GM18520 (cell line): ENCODE measurements around the gene SHISA6.
"Not testable (repeated sequence)": the region's sequence is repeated elsewhere in the genome, so short reads cannot be mapped to it uniquely, and the experiment has no call there.

Source experiments
- ATAC-seq: cut with Tn5 transposase; IDR thresholded peaks from one replicate; pipeline ENCODE4 v1.9.1; 2021; ENCODE audit not compliant: unreplicated experiment

Gene SHISA6

GRCh38 chr17:11301874-11302273 is 60.9 kb downstream of the SHISA6 start:
- ATAC-seq, result not testable (repeated sequence)

GRCh38 chr17:11302401-11303186 is 61.6 kb downstream of the SHISA6 start:
- no peak for ATAC-seq

- ATAC-seq, result no peak
Measured at GRCh38 chr17:11303773-11304394, 62.9 kb downstream of the SHISA6 start.

GRCh38 chr17:11304568-11304967 is 63.6 kb downstream of the SHISA6 start:
- no peak for ATAC-seq

- ATAC-seq, result no peak
Measured at GRCh38 chr17:11305524-11305923, 64.5 kb downstream of the SHISA6 start.

GRCh38 chr17:11308531-11308930 is 67.5 kb downstream of the SHISA6 start:
- no peak for ATAC-seq

GRCh38 chr17:11309033-11309432 is 68.0 kb downstream of the SHISA6 start:
- no peak for ATAC-seq

- no peak for ATAC-seq
Measured at GRCh38 chr17:11309850-11310249, 68.8 kb downstream of the SHISA6 start.

GRCh38 chr17:11316451-11316850 is 75.4 kb downstream of the SHISA6 start:
- ATAC-seq, result not testable (repeated sequence)

- ATAC-seq, result no peak
Measured at GRCh38 chr17:11318207-11318606, 77.2 kb downstream of the SHISA6 start.

GRCh38 chr17:11319894-11320293 is 78.9 kb downstream of the SHISA6 start:
- ATAC-seq, result no peak

- ATAC-seq, result no peak
Measured at GRCh38 chr17:11324021-11324420, 83.0 kb downstream of the SHISA6 start.

- ATAC-seq, result no peak
Measured at GRCh38 chr17:11324846-11325420, 83.9 kb downstream of the SHISA6 start.

GRCh38 chr17:11326492-11326891 is 85.5 kb downstream of the SHISA6 start:
- ATAC-seq, result no peak

- ATAC-seq, result no peak
Measured at GRCh38 chr17:11328770-11329169, 87.8 kb downstream of the SHISA6 start.

GRCh38 chr17:11330006-11330405 is 89.0 kb downstream of the SHISA6 start:
- no peak for ATAC-seq

- ATAC-seq, result no peak
Measured at GRCh38 chr17:11330826-11331225, 89.8 kb downstream of the SHISA6 start.

- no peak for ATAC-seq
Measured at GRCh38 chr17:11331547-11332513, 90.8 kb downstream of the SHISA6 start.

GRCh38 chr17:11332706-11333105 is 91.7 kb downstream of the SHISA6 start:
- no peak for ATAC-seq

- no peak for ATAC-seq
Measured at GRCh38 chr17:11334493-11334892, 93.5 kb downstream of the SHISA6 start.

- no peak for ATAC-seq
Measured at GRCh38 chr17:11336290-11336689, 95.3 kb downstream of the SHISA6 start.
